GM18517 (cell line): Measurements from ENCODE around the gene C1GALT1.
"Not testable (repeated sequence)": the region's sequence is repeated elsewhere in the genome, so short reads cannot be mapped to it uniquely, and the experiment has no call there.

Experiments
- ATAC-seq: cut with Tn5 transposase; IDR thresholded peaks from one replicate; pipeline ENCODE4 v1.9.1; 2021; ENCODE audit warnings: mild to moderate bottlenecking, moderate library complexity; ENCODE audit not compliant: unreplicated experiment

C1GALT1 gene

GRCh38 chr7:7182156-7183060, at the start of gene C1GALT1:
Gene C1GALT1, plus strand, starts transcription at chr7:7182544. Its CDS starts 51,776 bp downstream, at chr7:7234320.
- peak; percentile 79 for ATAC-seq

GRCh38 chr7:7134046-7134445, 48.3 kb upstream of the C1GALT1 start:
- ATAC-seq = no peak

- ATAC-seq = no peak
These were observed 47.3 kb upstream of the C1GALT1 start for GRCh38 chr7:7135074-7135473.

- ATAC-seq = not testable (repeated sequence)
These were observed 46.4 kb upstream of the C1GALT1 start for GRCh38 chr7:7135924-7136323.

GRCh38 chr7:7136466-7137381, 45.6 kb upstream of the C1GALT1 start:
- ATAC-seq = no peak

- no peak for ATAC-seq
These were observed 43.4 kb upstream of the C1GALT1 start for GRCh38 chr7:7138897-7139296.

GRCh38 chr7:7143404-7143803, 38.9 kb upstream of the C1GALT1 start:
- not testable (repeated sequence) for ATAC-seq

- ATAC-seq = not testable (repeated sequence)
These were observed 37.2 kb upstream of the C1GALT1 start for GRCh38 chr7:7145151-7145550.

GRCh38 chr7:7146837-7147236, 35.5 kb upstream of the C1GALT1 start:
- ATAC-seq = no peak

GRCh38 chr7:7148798-7149481, 33.4 kb upstream of the C1GALT1 start:
- no peak for ATAC-seq

GRCh38 chr7:7151285-7151684, 31.1 kb upstream of the C1GALT1 start:
- no peak for ATAC-seq

- no peak for ATAC-seq
These were observed 30.5 kb upstream of the C1GALT1 start for GRCh38 chr7:7151865-7152264.

- no peak for ATAC-seq
These were observed 30.0 kb upstream of the C1GALT1 start for GRCh38 chr7:7152315-7152714.

GRCh38 chr7:7154355-7154754, 28.0 kb upstream of the C1GALT1 start:
- ATAC-seq = not testable (repeated sequence)

GRCh38 chr7:7156663-7157062, 25.7 kb upstream of the C1GALT1 start:
- no peak for ATAC-seq

GRCh38 chr7:7157177-7157886, 25.0 kb upstream of the C1GALT1 start:
- peak; percentile 82 for ATAC-seq

- ATAC-seq = peak; percentile 19
These were observed 24.5 kb upstream of the C1GALT1 start for GRCh38 chr7:7157887-7158271.

- no peak for ATAC-seq
These were observed 23.2 kb upstream of the C1GALT1 start for GRCh38 chr7:7159063-7159658.

GRCh38 chr7:7164591-7164990, 17.8 kb upstream of the C1GALT1 start:
- ATAC-seq = no peak

GRCh38 chr7:7165372-7165771, 17.0 kb upstream of the C1GALT1 start:
- no peak for ATAC-seq
